22Rv1 (cell line): Measurements from ENCODE around the gene CAV3.
A peak's percentile ranks its signal among the peaks of the same experiment; 100 is the strongest.

ENCODE experiments used
- ZFX ChIP-seq: fragments of 450-650 bp; IDR thresholded peaks from 2 replicates; pipeline ENCODE4 v1.6.1; 2017; ENCODE audit warnings: antibody characterized with exemption, borderline replicate concordance
- TF ChIP-seq, protein P1 (sequence below): fragments of 450-650 bp; IDR thresholded peaks from 2 replicates; pipeline ENCODE4 v1.5.1; 2017; ENCODE audit warnings: mild to moderate bottlenecking

- TF ChIP-seq, protein P1, sequence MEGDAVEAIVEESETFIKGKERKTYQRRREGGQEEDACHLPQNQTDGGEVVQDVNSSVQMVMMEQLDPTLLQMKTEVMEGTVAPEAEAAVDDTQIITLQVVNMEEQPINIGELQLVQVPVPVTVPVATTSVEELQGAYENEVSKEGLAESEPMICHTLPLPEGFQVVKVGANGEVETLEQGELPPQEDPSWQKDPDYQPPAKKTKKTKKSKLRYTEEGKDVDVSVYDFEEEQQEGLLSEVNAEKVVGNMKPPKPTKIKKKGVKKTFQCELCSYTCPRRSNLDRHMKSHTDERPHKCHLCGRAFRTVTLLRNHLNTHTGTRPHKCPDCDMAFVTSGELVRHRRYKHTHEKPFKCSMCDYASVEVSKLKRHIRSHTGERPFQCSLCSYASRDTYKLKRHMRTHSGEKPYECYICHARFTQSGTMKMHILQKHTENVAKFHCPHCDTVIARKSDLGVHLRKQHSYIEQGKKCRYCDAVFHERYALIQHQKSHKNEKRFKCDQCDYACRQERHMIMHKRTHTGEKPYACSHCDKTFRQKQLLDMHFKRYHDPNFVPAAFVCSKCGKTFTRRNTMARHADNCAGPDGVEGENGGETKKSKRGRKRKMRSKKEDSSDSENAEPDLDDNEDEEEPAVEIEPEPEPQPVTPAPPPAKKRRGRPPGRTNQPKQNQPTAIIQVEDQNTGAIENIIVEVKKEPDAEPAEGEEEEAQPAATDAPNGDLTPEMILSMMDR, result peak; percentile 83
- no peak for TF ChIP-seq ZFX
Measured at GRCh38 chr3:8713901-8714759, 19.5 kb upstream of the CAV3 start.
